Fibroblast of villous mesenchyme (primary cell): ENCODE results near the gene SAFB. TPM values are rescaled to one million over a fixed set of nuclear protein-coding genes. Genes with fewer than 3 reads are reported as not detected.

Experiments used
- DNase-seq: peaks from one replicate; pipeline ENCODE4 v3.0.0-alpha.2; 2010; ENCODE audit warnings: low read depth
- H3K4me3 ChIP-seq: 2 replicates; pipeline ENCODE4 v1.5.1; 2011; ENCODE audit warnings: low read depth, mild to moderate bottlenecking, low read length
- CTCF ChIP-seq: IDR thresholded peaks from 2 replicates; pipeline ENCODE4 v1.5.1; 2012; ENCODE audit warnings: low read depth, mild to moderate bottlenecking, low read length; ENCODE audit not compliant: insufficient read depth
- total RNA-seq: library from RNA; depleted of rRNA; stranded (reverse); fragments of >200 nt; gene quantifications from 2 replicates; pipeline ENCODE4 v1.2.3, GENCODE V29; 2012

The SAFB gene
- total RNA-seq, 1 donor, result 40.6 TPM

GRCh38 chr19:5669212-5669611 is 46.3 kb downstream of the SAFB start:
- TF ChIP-seq CTCF, result no peak
- no peak overlapping the region for H3K4me3 ChIP-seq
- no peak for DNase-seq

- TF ChIP-seq CTCF, result no peak
- no peak overlapping the region for H3K4me3 ChIP-seq
- no peak for DNase-seq
Measured at GRCh38 chr19:5671600-5671999, 48.7 kb downstream of the SAFB start.

GRCh38 chr19:5672708-5673459 is 50.0 kb downstream of the SAFB start:
- no peak for TF ChIP-seq CTCF
- DNase-seq, result no peak
- no peak overlapping the region for H3K4me3 ChIP-seq

GRCh38 chr19:5673752-5674151 is 50.9 kb downstream of the SAFB start:
- no peak for TF ChIP-seq CTCF
- H3K4me3 ChIP-seq, result no peak overlapping the region
- no peak for DNase-seq

- TF ChIP-seq CTCF, result no peak
- DNase-seq, result no peak
- H3K4me3 ChIP-seq, result no peak overlapping the region
Measured at GRCh38 chr19:5674714-5675113, 51.8 kb downstream of the SAFB start.

- no peak for DNase-seq
- TF ChIP-seq CTCF, result no peak
- no peak overlapping the region for H3K4me3 ChIP-seq
Measured at GRCh38 chr19:5676105-5676771, 53.4 kb downstream of the SAFB start.

- TF ChIP-seq CTCF, result no peak
- no peak overlapping the region for H3K4me3 ChIP-seq
- DNase-seq, result no peak
Measured at GRCh38 chr19:5676772-5677105, 53.9 kb downstream of the SAFB start.
